NCI-H1092 treated with DMSO at 0.1 percent for 48 hours (cell line): ENCODE results near the gene PTPN9.
"Not testable (repeated sequence)": the region's sequence is repeated elsewhere in the genome, so short reads cannot be mapped to it uniquely, and the experiment has no call there.

ENCODE experiments used
- DNase-seq: peaks from one replicate; lab custom pipeline; 2025; lab: John Stamatoyannopoulos, UW

PTPN9 gene

GRCh38 chr15:75578948-75579920 lies at the start of gene PTPN9:
TSS of gene PTPN9 (minus strand) at chr15:75579315. CDS start at chr15:75578776, 539 bp downstream.
- DNase-seq, result peak; percentile 65

- peak; percentile 85 for DNase-seq
These were observed 46.6 kb upstream of the PTPN9 start, which contains the start of gene SNUPN for GRCh38 chr15:75625542-75626347. TSS of gene SNUPN (minus strand) at chr15:75625725. CDS start at chr15:75621051, 4,674 bp downstream.

GRCh38 chr15:75622505-75622904 lies 43.4 kb upstream of the PTPN9 start:
- no peak for DNase-seq

GRCh38 chr15:75620841-75621391 lies 41.8 kb upstream of the PTPN9 start:
- DNase-seq, result no peak

DNA sequence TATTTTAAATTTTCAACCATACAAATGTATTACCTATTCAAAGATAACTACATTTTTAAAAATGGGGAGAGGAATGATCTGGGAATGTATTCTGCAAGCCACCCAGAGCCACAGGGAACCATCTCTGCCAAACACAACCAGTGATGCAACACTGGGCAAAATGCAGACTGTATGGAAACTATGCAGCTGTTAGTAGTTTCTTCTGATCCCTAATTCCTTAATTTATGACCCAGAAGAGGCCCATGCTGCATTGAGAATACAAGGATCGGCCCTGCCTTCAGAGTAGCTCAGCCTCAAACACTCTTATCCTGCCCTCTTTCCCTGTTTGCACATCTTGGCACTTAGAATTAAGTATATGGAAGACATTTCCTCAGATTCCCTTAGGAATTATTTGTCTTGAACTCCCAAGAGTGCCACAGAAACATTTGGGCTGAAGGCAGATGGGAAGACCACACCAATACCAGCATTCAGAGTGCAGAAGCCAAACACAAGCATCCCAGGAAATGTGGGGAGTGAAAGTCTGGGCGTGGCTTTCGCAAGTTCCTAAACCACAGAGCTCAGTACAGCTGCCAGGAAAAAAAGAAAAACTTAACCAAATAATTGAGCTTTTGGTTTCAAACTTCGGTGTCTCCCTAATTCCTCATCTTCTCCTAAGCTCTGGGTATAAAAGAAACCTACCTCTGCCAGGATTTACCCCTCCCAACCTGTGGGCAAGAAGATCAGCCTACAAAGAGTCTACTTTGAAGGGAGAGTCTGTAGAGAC lies 41.1 kb upstream of the PTPN9 start:
- DNase-seq, result no peak

GRCh38 chr15:75616766-75617165 lies 37.7 kb upstream of the PTPN9 start:
- DNase-seq, result no peak

- no peak for DNase-seq
These were observed 27.9 kb upstream of the PTPN9 start for GRCh38 chr15:75606711-75607699.

DNA sequence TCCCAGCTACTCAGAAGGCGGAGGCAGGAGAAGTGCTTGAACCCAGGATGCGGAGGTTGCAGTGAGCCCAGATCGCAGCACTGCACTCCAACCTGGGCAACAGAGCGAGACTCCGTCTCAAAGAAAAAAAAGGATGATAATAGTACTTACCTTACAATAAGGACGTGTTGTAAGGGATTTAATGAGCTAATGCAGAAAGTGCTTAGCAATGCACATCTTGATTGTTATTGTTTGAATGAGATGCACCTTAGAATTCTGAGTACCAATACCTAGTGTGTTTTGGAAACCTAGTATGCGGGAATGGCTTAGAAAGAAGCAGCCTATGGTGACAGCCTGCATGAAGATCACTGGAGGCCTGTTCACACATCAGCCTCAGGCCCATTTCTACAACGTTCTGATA lies 26.9 kb upstream of the PTPN9 start:
- DNase-seq, result no peak

DNA sequence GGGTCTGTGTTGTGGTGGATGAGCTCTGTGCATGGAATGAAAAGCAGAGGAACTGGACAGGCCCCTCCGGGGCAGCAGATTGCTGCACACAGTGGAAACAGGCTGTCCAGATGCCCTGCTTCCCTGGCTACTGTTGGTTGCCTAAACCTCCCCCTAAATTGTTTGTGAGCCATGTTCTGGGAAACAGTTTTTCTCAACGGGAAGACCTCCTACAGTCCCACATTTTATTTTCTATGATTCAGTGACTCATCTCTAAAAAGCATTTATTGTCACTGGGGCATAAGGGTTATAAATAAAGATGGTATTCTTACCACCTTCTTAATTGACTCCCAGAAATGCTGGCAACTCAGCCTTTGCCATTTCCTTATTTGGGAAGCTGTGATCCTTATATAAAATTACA lies 20.3 kb upstream of the PTPN9 start:
- DNase-seq, result no peak

- no peak for DNase-seq
These were observed 19.2 kb upstream of the PTPN9 start for GRCh38 chr15:75598361-75598760.

DNA sequence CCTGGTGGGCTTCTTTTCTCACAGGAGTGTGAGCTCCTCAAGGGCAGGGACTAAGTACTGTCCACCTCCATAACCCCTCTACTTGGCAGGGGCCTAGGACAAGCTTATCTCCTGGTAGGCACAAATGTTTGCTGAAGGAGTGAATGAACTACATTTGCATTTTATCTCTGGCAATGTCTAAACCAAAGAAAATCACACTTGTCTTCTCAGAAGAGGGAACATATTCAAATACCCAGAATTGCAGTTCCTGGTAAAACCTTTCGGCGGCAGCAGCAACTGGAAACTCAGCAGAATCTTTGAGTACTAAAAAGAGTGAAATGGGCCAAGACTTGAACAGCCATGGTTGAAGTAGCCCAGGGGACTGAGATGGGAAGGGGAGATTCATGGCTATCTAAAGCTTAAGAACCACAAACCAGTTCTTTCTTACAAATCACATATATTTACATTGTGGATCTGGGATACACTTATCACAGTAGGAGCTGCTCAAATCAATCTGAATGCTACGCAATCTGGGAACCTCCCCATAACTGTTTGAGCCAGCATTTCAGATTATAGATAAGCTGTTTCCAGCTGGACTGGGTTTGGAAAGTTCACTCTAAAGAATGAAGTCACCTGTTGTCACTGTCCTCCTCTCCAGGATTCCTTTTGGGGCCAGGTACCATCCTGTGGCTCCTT lies 18.7 kb upstream of the PTPN9 start:
- DNase-seq, result no peak

DNA sequence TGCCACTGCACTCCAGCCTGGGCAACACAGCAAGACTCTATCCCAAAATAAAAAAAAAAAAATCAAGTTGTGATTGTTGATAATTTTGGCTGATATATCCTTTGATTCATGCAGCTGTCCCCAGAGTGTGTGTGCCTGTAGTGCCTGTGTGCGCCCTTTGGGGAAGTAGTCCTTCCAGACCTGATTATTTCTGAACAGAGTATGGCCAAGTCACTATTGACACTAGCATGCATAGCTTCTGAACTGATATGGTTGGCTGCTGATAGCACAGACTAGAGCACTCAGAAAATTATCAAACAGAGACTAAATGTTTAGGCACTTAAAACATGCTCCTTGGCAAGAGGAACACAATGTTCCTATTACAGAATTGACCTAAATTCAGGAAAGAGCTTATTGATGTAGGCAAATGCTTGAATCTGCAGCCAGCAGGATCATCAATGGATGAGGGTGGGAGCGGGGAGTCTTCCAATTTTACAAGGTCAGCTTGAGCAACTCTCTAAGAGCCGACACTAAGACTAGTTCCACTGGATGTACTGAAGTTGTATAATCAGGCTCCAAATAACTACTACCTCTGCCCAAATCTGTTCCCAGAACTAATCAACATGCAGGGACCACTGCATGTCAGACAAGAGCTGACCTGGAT lies 17.7 kb upstream of the PTPN9 start:
- DNase-seq, result no peak

GRCh38 chr15:75594276-75594675 lies 15.2 kb upstream of the PTPN9 start:
- DNase-seq, result no peak

DNA sequence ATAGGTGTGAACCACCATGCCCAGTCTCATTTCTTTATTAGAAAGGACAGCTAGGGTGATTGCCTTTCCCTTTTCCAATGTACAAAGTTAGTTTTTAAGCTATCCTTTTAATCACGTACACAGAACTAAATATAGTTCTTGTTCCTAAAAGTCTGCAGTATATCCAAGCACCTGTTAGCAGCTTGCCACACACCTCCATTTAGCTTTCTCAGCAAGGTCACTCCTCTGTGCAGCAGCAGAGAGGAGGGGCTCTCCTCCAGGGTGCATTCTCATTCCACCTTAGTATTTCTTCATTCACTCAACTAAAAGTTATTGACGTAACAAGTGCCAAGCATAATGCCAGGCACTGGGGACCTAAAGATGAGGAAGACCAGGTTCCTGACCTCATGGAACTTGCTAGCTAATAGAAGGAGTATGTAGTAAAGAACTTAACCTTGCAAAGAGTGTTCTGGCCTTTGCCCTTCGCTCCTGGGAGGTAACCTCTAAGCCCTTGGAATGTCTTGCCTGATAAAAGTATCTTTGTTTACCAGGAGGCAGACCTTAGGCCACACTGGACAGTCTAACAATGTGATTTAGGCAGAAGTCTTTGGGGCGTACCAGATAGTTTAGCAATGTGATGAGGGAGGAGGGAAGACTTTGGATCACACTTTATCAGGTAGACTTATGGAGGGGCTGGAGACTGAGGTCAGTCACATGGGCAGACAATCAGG lies 12.7 kb upstream of the PTPN9 start:
- DNase-seq, result no peak

- no peak for DNase-seq
These were observed 11.1 kb upstream of the PTPN9 start for GRCh38 chr15:75590239-75590638.

GRCh38 chr15:75589071-75589470 lies 10.0 kb upstream of the PTPN9 start:
- DNase-seq, result no peak

DNA sequence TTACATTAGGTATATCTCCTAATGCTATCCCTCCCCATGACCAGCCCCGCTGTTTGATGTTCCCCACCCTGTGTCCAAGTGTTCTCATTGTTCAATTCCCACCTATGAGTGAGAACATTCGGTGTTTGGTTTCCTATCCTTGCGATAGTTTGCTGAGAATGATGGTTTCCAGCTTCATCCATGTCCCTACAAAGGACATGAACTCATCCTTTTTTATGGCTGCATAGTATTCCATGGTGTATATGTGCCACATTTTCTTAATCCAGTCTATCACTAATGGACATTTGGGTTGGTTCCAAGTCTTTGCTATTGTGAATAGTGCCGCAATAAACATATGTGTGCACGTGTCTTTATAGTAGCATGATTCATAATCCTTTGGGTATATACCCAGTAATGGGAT lies 7.3 kb upstream of the PTPN9 start:
- not testable (repeated sequence) for DNase-seq

DNA sequence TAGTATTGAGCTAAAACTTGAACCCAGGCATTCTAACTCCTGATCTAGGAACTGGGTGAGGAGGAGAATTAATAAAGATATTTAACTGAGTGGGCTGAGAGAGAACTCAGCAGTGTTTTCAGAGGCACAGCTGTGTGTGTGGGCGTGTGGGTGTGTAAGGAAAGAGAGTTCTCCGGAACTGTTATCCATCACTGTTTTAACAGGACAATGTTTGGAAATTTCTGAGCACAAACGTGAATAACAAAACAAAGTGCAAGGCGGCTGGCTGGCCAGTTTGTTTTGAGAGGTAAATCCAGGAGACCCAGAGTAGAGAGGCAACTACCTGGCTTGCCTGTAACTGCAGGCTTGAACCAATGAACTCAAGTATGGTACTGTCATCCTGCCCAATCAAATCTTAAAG lies 5.0 kb upstream of the PTPN9 start:
- no peak for DNase-seq

GRCh38 chr15:75583701-75584100 lies 4.6 kb upstream of the PTPN9 start:
- DNase-seq, result no peak
